ENCODE data around the gene INTS4.

GRCh38 chr11:78040691-78041379 is 46.4 kb upstream of the INTS4 start:
- TF ChIP-seq, protein P1, sequence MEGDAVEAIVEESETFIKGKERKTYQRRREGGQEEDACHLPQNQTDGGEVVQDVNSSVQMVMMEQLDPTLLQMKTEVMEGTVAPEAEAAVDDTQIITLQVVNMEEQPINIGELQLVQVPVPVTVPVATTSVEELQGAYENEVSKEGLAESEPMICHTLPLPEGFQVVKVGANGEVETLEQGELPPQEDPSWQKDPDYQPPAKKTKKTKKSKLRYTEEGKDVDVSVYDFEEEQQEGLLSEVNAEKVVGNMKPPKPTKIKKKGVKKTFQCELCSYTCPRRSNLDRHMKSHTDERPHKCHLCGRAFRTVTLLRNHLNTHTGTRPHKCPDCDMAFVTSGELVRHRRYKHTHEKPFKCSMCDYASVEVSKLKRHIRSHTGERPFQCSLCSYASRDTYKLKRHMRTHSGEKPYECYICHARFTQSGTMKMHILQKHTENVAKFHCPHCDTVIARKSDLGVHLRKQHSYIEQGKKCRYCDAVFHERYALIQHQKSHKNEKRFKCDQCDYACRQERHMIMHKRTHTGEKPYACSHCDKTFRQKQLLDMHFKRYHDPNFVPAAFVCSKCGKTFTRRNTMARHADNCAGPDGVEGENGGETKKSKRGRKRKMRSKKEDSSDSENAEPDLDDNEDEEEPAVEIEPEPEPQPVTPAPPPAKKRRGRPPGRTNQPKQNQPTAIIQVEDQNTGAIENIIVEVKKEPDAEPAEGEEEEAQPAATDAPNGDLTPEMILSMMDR (IDR thresholded peaks at IDR 0.05; ENCODE audit: low read length) = no peak
- no peak for TF ChIP-seq EZH2 (IDR thresholded peaks at IDR 0.05; ENCODE audit: borderline replicate concordance, low read length)
